GM18868 (cell line): Measurements from ENCODE around the gene KCNRG.
"Not testable (repeated sequence)": the region's sequence is repeated elsewhere in the genome, so short reads cannot be mapped to it uniquely, and the experiment has no call there.

Source experiments
- ATAC-seq: cut with Tn5 transposase; IDR thresholded peaks from one replicate; pipeline ENCODE4 v1.9.1; 2021; ENCODE audit warnings: mild to moderate bottlenecking, moderate library complexity; ENCODE audit not compliant: unreplicated experiment

Gene KCNRG

GRCh38 chr13:50006426-50007135, 8.7 kb upstream of the KCNRG start:
- ATAC-seq, result no peak

GRCh38 chr13:50011461-50011860, 3.8 kb upstream of the KCNRG start:
- ATAC-seq, result no peak

GRCh38 chr13:50012396-50013169, 2.7 kb upstream of the KCNRG start:
- no peak for ATAC-seq

- no peak for ATAC-seq
Observed at GRCh38 chr13:50014386-50014785, 858 bp upstream of the KCNRG start.

- ATAC-seq, result no peak
Observed at GRCh38 chr13:50015750-50016149, 506 bp downstream of the KCNRG start.

GRCh38 chr13:50016444-50016843, 1.2 kb downstream of the KCNRG start:
- ATAC-seq, result no peak

GRCh38 chr13:50017819-50018218, 2.6 kb downstream of the KCNRG start:
- ATAC-seq, result no peak

- no peak for ATAC-seq
Observed at GRCh38 chr13:50025436-50025835, 10.2 kb downstream of the KCNRG start.

- peak; percentile 99 for ATAC-seq
Observed at GRCh38 chr13:50026788-50027473, 11.7 kb downstream of the KCNRG start.

- no peak for ATAC-seq
Observed at GRCh38 chr13:50030315-50030714, 15.1 kb downstream of the KCNRG start.

GRCh38 chr13:50033725-50034124, 18.5 kb downstream of the KCNRG start:
- ATAC-seq, result no peak

GRCh38 chr13:50037788-50038187, 22.5 kb downstream of the KCNRG start:
- ATAC-seq, result no peak

GRCh38 chr13:50038266-50038665, 23.0 kb downstream of the KCNRG start:
- ATAC-seq, result no peak

GRCh38 chr13:50052478-50052877, 37.2 kb downstream of the KCNRG start:
- no peak for ATAC-seq

GRCh38 chr13:50053844-50054243, 38.6 kb downstream of the KCNRG start:
- ATAC-seq, result no peak

- ATAC-seq, result no peak
Observed at GRCh38 chr13:50055454-50055853, 40.2 kb downstream of the KCNRG start.

- ATAC-seq, result no peak
Observed at GRCh38 chr13:50060718-50061117, 45.5 kb downstream of the KCNRG start.

GRCh38 chr13:50062336-50062735, 47.1 kb downstream of the KCNRG start:
- not testable (repeated sequence) for ATAC-seq

GRCh38 chr13:50065712-50066111, 50.5 kb downstream of the KCNRG start:
- no peak for ATAC-seq

GRCh38 chr13:50068508-50068907, 53.3 kb downstream of the KCNRG start:
- no peak for ATAC-seq

- no peak for ATAC-seq
Observed at GRCh38 chr13:50069261-50069660, 54.0 kb downstream of the KCNRG start.

- no peak for ATAC-seq
Observed at GRCh38 chr13:50070186-50070585, 54.9 kb downstream of the KCNRG start.
